CD4-positive, alpha-beta T cell treated with Interleukin-4 for 4 hours (primary cell): Measurements from ENCODE around the gene SLC39A12.

Source experiments
- DNase-seq: peaks from one replicate; pipeline ENCODE4 v3.0.0-alpha.2; 2020

Gene SLC39A12

GRCh38 chr10:18066947-18067346 is 115.2 kb downstream of the SLC39A12 start:
- DNase-seq: no peak

GRCh38 chr10:18068401-18068800 is 116.7 kb downstream of the SLC39A12 start:
- DNase-seq: no peak

- DNase-seq: no peak
Measured at GRCh38 chr10:18071591-18071990, 119.9 kb downstream of the SLC39A12 start.

- no peak for DNase-seq
Measured at GRCh38 chr10:18073314-18073713, 121.6 kb downstream of the SLC39A12 start.

- DNase-seq: no peak
Measured at GRCh38 chr10:18075881-18076280, 124.2 kb downstream of the SLC39A12 start.

GRCh38 chr10:18079665-18080295 is 128.1 kb downstream of the SLC39A12 start:
- no peak for DNase-seq

GRCh38 chr10:18082381-18082780 is 130.7 kb downstream of the SLC39A12 start:
- DNase-seq: no peak

- no peak for DNase-seq
Measured at GRCh38 chr10:18085855-18086254, 134.1 kb downstream of the SLC39A12 start.

- no peak for DNase-seq
Measured at GRCh38 chr10:18086746-18087145, 135.0 kb downstream of the SLC39A12 start.

GRCh38 chr10:18087355-18087754 is 135.6 kb downstream of the SLC39A12 start:
- DNase-seq: no peak
